Rectal smooth muscle tissue (tissue), 1 donor: ENCODE data around the gene TMEM272.

Experiments
- H3K27ac ChIP-seq: one replicate; pipeline ENCODE4 v1.7.0; 2013; ENCODE audit warnings: low read depth, low read length, inconsistent platforms
- H3K27me3 ChIP-seq: one replicate; pipeline ENCODE4 v1.7.0; 2013; ENCODE audit warnings: low read length; ENCODE audit not compliant: control insufficient read depth, insufficient read depth
- H3K36me3 ChIP-seq: one replicate; pipeline ENCODE4 v1.7.0; 2013; ENCODE audit warnings: low read length; ENCODE audit not compliant: control insufficient read depth, insufficient read depth
- H3K4me1 ChIP-seq: one replicate; pipeline ENCODE4 v1.7.0; 2013; ENCODE audit warnings: low read length; ENCODE audit not compliant: control insufficient read depth, insufficient read depth
- H3K4me3 ChIP-seq: one replicate; pipeline ENCODE4 v1.7.0; 2013; ENCODE audit warnings: low read length
- H3K9ac ChIP-seq: one replicate; pipeline ENCODE4 v1.7.0; 2013; ENCODE audit warnings: low read length

The TMEM272 gene

DNA sequence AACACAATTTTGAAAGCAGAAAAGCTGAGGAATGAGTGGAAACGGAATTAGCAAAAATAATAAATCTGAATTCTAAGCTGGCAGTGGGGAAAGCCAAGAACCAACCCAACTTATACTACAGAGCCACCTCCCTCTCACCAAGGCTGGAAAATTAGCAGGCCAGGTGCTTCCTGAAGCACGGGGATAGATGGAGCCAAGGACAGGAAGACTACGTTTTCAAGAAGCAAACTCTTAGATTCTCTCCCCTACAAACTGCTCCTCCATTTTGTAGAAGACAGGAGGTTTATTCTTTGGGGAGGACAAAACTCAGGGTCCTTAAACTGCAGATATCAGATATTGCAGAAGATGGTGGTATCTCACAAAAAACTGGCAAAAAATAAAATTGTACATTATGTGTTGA, 25.6 kb upstream of the TMEM272 start:
- Histone ChIP-seq H3K9ac (no peak overlapping the region), H3K27ac (no peak overlapping the region), H3K4me1 (no peaks in the 10 kb centered on the region), H3K36me3 (no peaks in the 10 kb centered on the region), H3K27me3 (no peaks in the 10 kb centered on the region), H3K4me3 (no peak overlapping the region)

DNA sequence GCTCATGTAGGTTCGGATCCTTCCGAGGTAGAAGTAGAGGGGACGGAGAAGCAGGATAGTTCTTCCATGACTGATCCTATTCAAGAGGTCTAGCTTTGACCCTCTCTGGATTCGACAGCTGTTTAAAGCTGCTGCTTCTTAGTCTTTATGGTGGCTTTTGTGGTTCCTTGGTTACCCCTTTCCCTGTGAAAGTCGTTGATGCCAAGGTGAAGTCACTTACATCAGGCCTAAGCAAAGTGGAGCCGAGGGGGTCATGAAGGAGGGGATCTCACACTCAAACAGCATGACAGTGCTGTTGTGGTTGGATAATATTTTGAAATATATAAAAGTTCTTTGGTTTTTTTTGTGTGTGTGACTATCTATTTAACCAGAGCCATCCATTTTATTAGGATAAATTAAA, 24.9 kb upstream of the TMEM272 start:
- Histone ChIP-seq H3K4me3 (no peak overlapping the region), H3K4me1 (no peaks in the 10 kb centered on the region), H3K27ac (no peak overlapping the region), H3K9ac (no peak overlapping the region), H3K27me3 (no peaks in the 10 kb centered on the region), H3K36me3 (no peaks in the 10 kb centered on the region)

DNA sequence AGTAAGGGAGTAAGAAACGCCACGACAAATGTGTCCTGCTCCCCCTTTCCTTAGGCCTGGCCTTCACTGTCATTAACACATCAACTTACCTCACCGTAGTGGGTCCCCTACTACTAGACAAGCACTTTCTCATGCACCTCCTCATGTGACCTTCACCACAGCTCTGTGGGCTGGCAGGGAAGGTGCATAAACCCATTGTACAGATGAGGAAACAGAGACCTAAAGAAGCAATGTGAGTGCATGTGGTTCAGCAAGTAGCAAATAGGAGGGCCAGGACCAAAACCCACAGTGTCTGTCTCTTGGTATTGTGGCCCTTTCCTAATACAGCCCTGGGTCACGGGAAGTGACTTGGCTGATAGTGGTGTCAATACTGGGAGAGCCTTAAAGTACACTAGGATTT, 22.1 kb upstream of the TMEM272 start:
- no peaks in the 10 kb centered on the region for H3K36me3 ChIP-seq
- H3K4me3 ChIP-seq = no peak overlapping the region
- H3K27ac ChIP-seq = no peak overlapping the region
- no peak overlapping the region for H3K9ac ChIP-seq
- no peaks in the 10 kb centered on the region for H3K27me3 ChIP-seq
- no peaks in the 10 kb centered on the region for H3K4me1 ChIP-seq

DNA sequence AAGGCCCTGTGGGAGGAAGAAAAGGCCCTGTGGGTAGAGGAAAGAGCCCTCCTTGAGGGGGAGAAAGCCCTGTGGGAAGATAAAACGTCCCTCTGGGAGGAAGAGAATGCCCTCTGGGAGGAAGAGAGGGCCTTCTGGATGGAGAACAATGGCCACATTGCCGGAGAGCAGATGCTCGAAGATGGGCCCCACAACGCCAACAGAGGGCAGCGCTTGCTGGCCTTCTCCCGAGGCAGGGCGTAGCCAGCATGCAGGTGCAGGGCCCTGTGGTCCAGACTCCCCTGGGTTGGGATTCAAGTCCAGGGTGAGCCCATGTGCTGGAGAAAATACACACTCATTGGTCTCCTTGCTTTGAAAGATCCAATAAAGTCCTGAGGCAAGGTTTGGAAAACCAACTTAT, 20.9 kb upstream of the TMEM272 start:
- no peaks in the 10 kb centered on the region for H3K4me1 ChIP-seq
- H3K4me3 ChIP-seq = no peak overlapping the region
- no peak overlapping the region for H3K27ac ChIP-seq
- H3K36me3 ChIP-seq = no peaks in the 10 kb centered on the region
- no peak overlapping the region for H3K9ac ChIP-seq
- H3K27me3 ChIP-seq = no peaks in the 10 kb centered on the region

DNA sequence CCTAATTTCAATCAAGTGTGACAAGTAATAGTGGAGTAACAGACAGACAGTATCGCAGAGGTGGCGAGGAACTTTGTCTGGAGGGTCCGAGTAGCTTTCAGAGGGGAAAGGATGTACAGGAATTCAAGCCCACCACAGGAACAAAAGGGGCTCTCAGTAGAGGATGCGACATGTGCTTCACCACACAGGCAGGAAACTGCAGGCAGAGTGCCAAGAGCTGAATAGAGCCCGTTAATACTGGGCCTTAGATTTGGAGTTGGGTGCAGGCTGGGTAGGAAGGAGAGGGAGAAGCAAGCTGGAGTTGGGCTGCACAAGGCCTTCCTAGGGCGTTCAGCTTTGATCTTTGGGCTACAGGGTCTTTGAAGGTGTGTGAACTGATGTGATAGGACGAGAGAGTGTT, 18.0 kb upstream of the TMEM272 start:
- H3K9ac ChIP-seq = no peak overlapping the region
- H3K4me1 ChIP-seq = no peaks in the 10 kb centered on the region
- H3K36me3 ChIP-seq = no peaks in the 10 kb centered on the region
- no peak overlapping the region for H3K27ac ChIP-seq
- no peak overlapping the region for H3K4me3 ChIP-seq
- no peaks in the 10 kb centered on the region for H3K27me3 ChIP-seq

DNA sequence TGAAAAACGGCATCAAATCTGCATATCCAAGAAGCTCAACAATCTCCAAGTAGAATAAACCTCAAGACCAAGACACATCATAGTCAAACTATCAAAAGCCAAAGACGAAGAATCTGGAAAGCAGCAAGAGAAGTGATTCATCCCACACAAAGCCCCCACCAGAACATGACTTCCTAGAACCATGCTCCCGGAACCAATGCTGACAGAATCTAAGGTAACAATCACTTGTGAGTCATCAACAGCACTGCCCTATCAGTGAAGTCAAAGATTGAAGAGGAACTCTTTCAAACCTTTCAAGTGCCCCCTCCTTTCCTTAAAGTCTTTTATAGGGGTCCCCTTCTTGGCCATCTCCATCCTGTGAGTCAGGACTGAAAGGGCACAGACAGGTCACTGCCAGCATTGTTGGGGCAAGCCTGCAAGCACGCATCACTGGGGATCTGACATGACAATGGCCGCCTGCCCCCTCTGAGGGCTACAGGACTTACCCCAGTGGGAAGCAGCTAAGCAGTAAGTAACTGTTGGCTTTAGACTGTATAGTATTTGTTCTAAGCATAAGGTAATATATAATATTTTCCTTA, 16.8 kb upstream of the TMEM272 start, which contains the start of gene CCDC70:
CCDC70 (plus strand) TSS at position 247 of the 578 bp plus-strand sequence. CDS start 3,443 bp downstream, outside the sequence.
- H3K27ac ChIP-seq = no peak within 1 kb of the TSS
- H3K9ac ChIP-seq = no peak within 1 kb of the TSS
- H3K36me3 ChIP-seq = no peaks in the 10 kb centered on the region
- no peak within 1 kb of the TSS for H3K4me3 ChIP-seq
- no peaks in the 10 kb centered on the region for H3K4me1 ChIP-seq
- no peaks in the 10 kb centered on the region for H3K27me3 ChIP-seq

DNA sequence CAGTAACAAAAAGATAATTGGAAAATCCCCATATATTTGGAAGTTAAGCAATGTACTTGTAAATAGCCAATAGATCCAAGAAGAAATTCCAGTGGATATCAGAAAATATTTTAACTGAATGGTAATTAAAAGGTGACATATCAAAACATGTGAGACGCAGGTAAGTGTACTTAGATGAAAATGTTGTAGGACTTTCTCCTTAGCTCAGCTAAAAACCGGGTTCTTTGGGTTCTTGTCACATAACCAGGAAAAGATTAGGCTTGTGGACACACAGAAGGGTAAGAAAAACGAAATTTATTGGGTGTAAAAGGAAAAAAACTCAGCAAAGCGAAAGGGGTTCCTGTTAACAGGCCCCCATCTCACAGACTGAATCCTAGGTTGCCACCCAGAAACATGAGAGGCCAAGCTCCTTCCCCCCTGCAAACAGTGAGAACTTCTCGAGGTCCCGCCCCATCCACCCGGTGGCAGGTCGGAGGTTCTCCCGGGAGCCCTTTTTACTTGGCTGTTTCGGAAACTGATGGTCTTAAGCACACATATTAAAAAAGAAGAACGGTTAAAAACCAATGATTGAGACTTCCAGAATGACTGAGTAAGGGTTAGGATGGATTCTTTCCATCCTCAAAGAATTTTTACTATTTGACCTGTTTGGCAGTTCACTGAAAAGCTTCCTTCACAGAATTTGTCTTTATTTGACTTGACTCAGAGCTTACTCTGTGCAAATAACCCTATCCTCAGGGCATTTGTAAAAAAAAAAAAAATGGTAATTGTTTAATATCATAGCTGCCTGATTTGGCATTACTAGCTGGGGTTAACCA, 13.7 kb upstream of the TMEM272 start:
- Histone ChIP-seq H3K27ac (no peak overlapping the region), H3K36me3 (no peaks in the 10 kb centered on the region), H3K4me1 (no peaks in the 10 kb centered on the region), H3K4me3 (no peak overlapping the region), H3K9ac (no peak overlapping the region), H3K27me3 (no peaks in the 10 kb centered on the region)

DNA sequence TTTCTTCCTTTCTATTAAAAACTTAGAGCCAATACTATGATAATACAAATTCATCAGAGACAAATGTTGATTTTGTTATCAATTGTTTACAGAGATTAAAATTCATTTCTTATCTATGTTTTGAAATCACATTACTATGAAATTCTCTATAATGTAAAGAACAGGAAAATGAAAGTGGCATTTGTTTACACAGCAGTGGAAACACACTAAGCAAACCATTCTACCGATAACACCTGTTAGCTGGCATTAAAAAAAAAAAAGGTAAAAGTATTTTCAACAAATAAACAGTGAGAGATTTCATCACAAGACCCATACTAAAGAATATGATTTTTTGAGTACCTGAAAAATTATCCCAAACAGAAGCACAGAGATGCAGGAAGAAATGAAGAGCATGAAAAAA, 12.0 kb upstream of the TMEM272 start:
- Histone ChIP-seq H3K4me3 (no peak overlapping the region), H3K36me3 (no peaks in the 10 kb centered on the region), H3K9ac (no peak overlapping the region), H3K27ac (no peak overlapping the region), H3K4me1 (no peaks in the 10 kb centered on the region), H3K27me3 (no peaks in the 10 kb centered on the region)

DNA sequence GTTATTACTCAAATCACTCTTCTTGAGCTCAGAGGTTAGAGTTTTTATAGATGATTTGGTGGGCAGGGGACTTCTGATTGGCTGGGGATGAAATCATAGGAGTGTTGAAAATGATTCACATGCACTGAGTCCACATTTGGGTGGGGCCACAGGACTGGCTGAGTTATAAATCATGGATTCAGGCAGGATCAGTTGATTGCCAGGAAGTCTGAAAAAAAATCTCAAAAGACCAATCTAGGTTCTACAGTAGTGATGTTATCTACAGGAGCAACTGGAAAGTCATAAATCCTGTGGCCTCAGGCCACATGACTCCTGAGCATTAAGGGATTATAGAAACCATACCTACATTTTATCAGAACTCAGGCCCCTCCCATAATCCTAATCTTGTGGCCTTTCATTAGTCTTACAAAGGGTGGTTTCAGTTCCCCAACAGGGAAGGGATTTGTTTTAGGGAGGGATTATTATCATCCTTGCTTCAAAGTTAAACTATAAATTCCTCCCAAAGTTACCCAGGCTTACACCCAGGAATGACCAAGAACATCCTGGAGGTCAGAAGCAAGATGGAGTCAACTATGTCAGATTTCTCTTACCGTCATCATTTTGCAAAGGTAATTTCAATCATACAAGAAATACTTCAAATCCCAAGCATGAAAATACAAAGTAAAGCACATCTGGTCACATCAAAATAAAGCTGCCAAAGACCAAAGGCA, 11.2 kb upstream of the TMEM272 start:
- Histone ChIP-seq H3K27ac (no peak overlapping the region), H3K27me3 (no peaks in the 10 kb centered on the region), H3K4me1 (no peaks in the 10 kb centered on the region), H3K4me3 (no peak overlapping the region), H3K9ac (no peak overlapping the region), H3K36me3 (no peaks in the 10 kb centered on the region)

DNA sequence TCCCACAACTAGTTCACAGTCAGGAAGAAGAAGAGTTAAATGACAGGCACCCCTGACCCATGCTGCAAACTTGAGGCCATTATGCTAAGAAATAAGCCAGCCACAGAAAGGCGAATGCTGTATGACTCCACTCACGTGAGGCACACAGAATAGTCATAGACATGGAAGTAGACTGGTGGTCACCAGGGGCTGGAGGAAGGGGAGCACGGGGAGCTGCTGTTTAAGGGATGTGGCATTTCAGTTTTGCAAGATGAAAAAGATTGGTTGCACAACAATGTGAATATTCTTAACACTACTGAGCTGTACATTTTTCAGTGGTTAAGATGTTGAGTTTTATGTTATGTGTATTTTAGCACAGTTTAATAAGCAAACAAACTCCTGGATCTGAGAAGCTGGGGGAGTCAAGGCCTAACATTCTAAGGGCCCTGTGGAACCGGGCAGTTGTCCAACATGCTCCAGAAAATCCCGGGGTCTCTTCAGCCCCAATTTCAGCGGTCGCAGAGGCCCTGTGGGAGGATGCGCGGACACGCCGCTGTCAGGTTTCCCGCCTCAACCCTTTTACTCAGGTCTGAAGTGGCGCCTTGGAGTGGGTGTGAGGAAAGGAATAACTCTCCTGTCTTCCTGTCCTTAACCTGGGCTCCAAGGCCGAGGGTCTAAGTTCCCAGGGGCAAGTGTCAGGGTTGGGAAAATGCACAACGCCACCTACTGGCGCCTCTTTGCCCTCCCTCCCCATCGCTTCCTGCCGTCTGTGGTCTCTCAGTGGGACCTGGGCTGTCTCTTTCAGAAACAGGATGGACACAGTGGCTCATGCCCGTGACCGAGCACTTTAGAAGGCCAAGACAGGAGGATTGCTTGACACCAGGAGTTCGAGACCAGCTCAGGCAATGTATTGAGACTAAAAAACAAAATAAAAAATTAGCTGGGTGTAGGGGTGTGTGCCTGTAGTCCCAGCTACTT, 4.4 kb upstream of the TMEM272 start:
- H3K4me1 ChIP-seq = no peaks in the 10 kb centered on the region
- no peaks in the 10 kb centered on the region for H3K27me3 ChIP-seq
- H3K9ac ChIP-seq = no peak overlapping the region
- no peak overlapping the region for H3K4me3 ChIP-seq
- no peaks in the 10 kb centered on the region for H3K36me3 ChIP-seq
- H3K27ac ChIP-seq = no peak overlapping the region

DNA sequence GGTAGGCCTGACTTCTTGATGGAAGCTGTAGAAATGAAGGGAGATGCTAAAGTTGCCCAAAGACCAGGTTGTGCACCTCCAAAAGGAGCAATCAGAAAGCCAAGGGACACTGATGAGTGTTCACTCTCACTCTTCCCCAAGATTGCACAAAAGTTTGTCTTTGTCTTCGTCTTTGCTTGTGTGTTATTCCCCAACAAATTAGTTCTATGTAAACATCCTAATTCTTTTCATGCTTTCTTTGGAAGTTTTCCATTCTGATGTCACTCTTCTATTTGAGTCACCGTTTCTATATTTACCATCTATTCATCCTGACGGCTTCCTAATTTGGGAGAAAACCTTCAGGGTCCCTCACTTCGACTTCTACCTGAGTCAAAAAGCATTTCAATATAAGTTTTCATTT, 3.7 kb upstream of the TMEM272 start:
- Histone ChIP-seq H3K9ac (no peak overlapping the region), H3K36me3 (no peaks in the 10 kb centered on the region), H3K27me3 (no peaks in the 10 kb centered on the region), H3K27ac (no peak overlapping the region), H3K4me1 (no peaks in the 10 kb centered on the region), H3K4me3 (no peak overlapping the region)

DNA sequence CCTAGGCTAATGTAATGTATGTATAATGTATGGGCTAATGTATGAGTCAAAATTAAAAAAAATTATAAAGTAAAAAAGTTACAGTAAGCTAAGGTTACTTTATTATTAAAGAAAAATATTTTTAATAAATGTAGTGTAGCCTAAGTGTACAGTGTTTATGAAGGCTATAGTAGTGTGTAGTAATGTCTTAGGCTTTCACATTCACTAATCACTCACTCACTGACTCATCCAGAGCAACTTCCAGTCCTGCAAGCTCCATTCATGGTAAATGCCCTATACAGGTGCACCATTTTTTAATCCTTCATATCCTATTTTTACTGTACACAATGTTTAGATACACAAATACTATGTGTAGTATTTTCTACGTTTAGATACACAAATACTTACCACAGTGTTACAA, 1.8 kb upstream of the TMEM272 start:
- no peaks in the 10 kb centered on the region for H3K4me1 ChIP-seq
- no peak overlapping the region for H3K27ac ChIP-seq
- H3K4me3 ChIP-seq = no peak overlapping the region
- no peaks in the 10 kb centered on the region for H3K36me3 ChIP-seq
- H3K9ac ChIP-seq = no peak overlapping the region
- no peaks in the 10 kb centered on the region for H3K27me3 ChIP-seq
